GM21737 (cell line): ENCODE measurements around the gene KRT39.

ENCODE experiments used
- ATAC-seq: cut with Tn5 transposase; IDR thresholded peaks from one replicate; pipeline ENCODE4 v1.9.1; 2021; ENCODE audit warnings: mild to moderate bottlenecking, moderate library complexity; ENCODE audit not compliant: unreplicated experiment

KRT39 gene

DNA sequence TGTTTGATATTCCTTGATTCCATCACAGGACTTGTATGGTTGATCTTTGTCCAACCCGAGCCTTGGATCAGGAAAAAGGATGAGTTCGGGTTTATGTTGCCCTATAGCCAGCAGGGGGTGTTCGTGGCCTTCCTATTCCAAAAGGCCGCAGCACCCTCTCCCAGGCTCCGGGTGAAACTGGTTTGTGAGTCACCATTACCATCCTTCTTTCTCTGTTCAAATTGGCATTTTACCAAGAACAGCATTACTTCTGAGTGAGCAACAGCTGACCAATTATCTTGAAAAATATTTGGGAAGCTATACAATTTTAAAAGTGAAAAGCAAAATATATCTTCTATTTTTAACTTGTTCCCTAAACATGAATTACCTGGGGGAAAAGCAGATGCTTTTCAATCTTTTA, 57.4 kb downstream of the KRT39 start:
- no peak for ATAC-seq
